ENCODE measurements around the gene ZFPL1.

GRCh38 chr11:65042891-65043290 lies 41.1 kb upstream of the ZFPL1 start:
- TF ChIP-seq GATA2 (IDR thresholded peaks at IDR 0.05; ENCODE audit: low read depth, low read length) (no peak), GATA3 (IDR thresholded peaks at IDR 0.05; ENCODE audit: low read depth, low read length) (no peak)
